SU-DHL-6 (cell line): ENCODE data around the gene ADAMTS3.
A peak's percentile ranks its signal among the peaks of the same experiment; 100 is the strongest.

Source experiments
- H2AFZ ChIP-seq: fragments of 200-600 bp; sonication (generic); 2 replicates; pipeline ENCODE4 v1.6.1; 2014; ENCODE audit warnings: low read depth, mild to moderate bottlenecking, moderate library complexity, mixed read lengths, antibody characterized with exemption, low read length; ENCODE audit not compliant: severe bottlenecking
- H3F3A ChIP-seq: fragments of 200-600 bp; shearing (Covaris generic); 2 replicates; pipeline ENCODE4 v1.6.0; 2016; ENCODE audit warnings: antibody characterized with exemption, mild to moderate bottlenecking; ENCODE audit not compliant: insufficient read depth
- H3K27ac ChIP-seq: fragments of 200-600 bp; sonication (generic); 2 replicates; pipeline ENCODE4 v1.5.1; 2016; ENCODE audit warnings: low read depth, mild to moderate bottlenecking, low read length, moderate library complexity, mixed read lengths
- H3K27me3 ChIP-seq: fragments of 200-600 bp; sonication (generic), shearing (Covaris generic); 2 replicates; pipeline ENCODE4 v1.6.0; 2014; ENCODE audit warnings: mild to moderate bottlenecking, low read length
- H3K36me3 ChIP-seq: fragments of 200-600 bp; sonication (generic); 2 replicates; pipeline ENCODE4 v1.6.1; 2014; ENCODE audit warnings: mild to moderate bottlenecking, low read length, mixed read lengths
- H3K4me2 ChIP-seq: fragments of 300-600, 200-600 bp; shearing (Covaris generic), sonication (generic); 2 replicates; pipeline ENCODE4 v1.6.0; 2014; ENCODE audit warnings: low read length, low read depth, mild to moderate bottlenecking; ENCODE audit not compliant: poor library complexity, severe bottlenecking
- H3K4me3 ChIP-seq: fragments of 200-600 bp; sonication (generic); 2 replicates; pipeline ENCODE4 v1.5.1; 2014; ENCODE audit warnings: antibody characterized with exemption, low read length, mild to moderate bottlenecking, mixed read lengths; ENCODE audit not compliant: insufficient read depth, poor library complexity, severe bottlenecking
- H3K79me2 ChIP-seq: fragments of 200-600 bp; sonication (generic); 2 replicates; pipeline ENCODE4 v1.6.1; 2014; ENCODE audit warnings: mild to moderate bottlenecking, low read length, moderate library complexity; ENCODE audit not compliant: insufficient read depth
- H3K9ac ChIP-seq: fragments of 200-600 bp; sonication (generic); 2 replicates; pipeline ENCODE4 v1.7.0; 2014; ENCODE audit warnings: mild to moderate bottlenecking, low read length
- H3K9me2 ChIP-seq: fragments of 200-600 bp; sonication (generic); replicated peaks from 2 replicates; pipeline ENCODE4 v1.6.1; 2014; ENCODE audit warnings: low read length; ENCODE audit not compliant: insufficient read depth
- H3K9me3 ChIP-seq: fragments of 200-600 bp; sonication (generic); 2 replicates; pipeline ENCODE4 v1.6.1; 2014; ENCODE audit warnings: low read length, mixed read lengths; ENCODE audit not compliant: insufficient read depth
- H4K20me1 ChIP-seq: fragments of 200-600 bp; sonication (generic); 2 replicates; pipeline ENCODE4 v1.6.1; 2014; ENCODE audit warnings: low read depth, mild to moderate bottlenecking, antibody characterized with exemption, low read length, moderate library complexity, mixed read lengths
- EZH2phosphoT487 ChIP-seq: fragments of 200-600 bp; sonication (generic), shearing (Covaris generic); conservative IDR thresholded peaks from 2 replicates; pipeline ENCODE4 v1.6.1; 2018; ENCODE audit warnings: mild to moderate bottlenecking, antibody characterized with exemption, low read length, moderate library complexity, mixed read lengths
- TF ChIP-seq, protein P1 (sequence below): fragments of 200-600 bp; sonication (generic); IDR thresholded peaks from one replicate; pipeline ENCODE4 v1.5.1; 2017; ENCODE audit warnings: antibody characterized with exemption, mild to moderate bottlenecking, low read length, moderate library complexity; ENCODE audit not compliant: insufficient read depth, poor library complexity, severe bottlenecking

The ADAMTS3 gene

GRCh38 chr4:72505314-72505744, 63.7 kb downstream of the ADAMTS3 start:
- Histone ChIP-seq H3K27ac (no peak overlapping the region), H3K9me3 (no peaks in the 10 kb centered on the region), H3F3A (no peaks in the 10 kb centered on the region), H3K79me2 (no peaks in the 10 kb centered on the region), H3K4me3 (no peak overlapping the region), H3K9ac (no peak overlapping the region), H3K9me2 (no peaks in the 10 kb centered on the region), H4K20me1 (no peaks in the 10 kb centered on the region), H2AFZ (no peak overlapping the region), H3K4me2 (no peak overlapping the region), H3K36me3 (no peaks in the 10 kb centered on the region), H3K27me3 (no peaks in the 10 kb centered on the region)
- TF ChIP-seq, protein P1, sequence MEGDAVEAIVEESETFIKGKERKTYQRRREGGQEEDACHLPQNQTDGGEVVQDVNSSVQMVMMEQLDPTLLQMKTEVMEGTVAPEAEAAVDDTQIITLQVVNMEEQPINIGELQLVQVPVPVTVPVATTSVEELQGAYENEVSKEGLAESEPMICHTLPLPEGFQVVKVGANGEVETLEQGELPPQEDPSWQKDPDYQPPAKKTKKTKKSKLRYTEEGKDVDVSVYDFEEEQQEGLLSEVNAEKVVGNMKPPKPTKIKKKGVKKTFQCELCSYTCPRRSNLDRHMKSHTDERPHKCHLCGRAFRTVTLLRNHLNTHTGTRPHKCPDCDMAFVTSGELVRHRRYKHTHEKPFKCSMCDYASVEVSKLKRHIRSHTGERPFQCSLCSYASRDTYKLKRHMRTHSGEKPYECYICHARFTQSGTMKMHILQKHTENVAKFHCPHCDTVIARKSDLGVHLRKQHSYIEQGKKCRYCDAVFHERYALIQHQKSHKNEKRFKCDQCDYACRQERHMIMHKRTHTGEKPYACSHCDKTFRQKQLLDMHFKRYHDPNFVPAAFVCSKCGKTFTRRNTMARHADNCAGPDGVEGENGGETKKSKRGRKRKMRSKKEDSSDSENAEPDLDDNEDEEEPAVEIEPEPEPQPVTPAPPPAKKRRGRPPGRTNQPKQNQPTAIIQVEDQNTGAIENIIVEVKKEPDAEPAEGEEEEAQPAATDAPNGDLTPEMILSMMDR: peak; percentile 36
- no peak for TF ChIP-seq EZH2phosphoT487

- H3K79me2 ChIP-seq: no peaks in the 10 kb centered on the region
- no peaks in the 10 kb centered on the region for H3K9me2 ChIP-seq
- no peaks in the 10 kb centered on the region for H3K9me3 ChIP-seq
- H3F3A ChIP-seq: no peaks in the 10 kb centered on the region
- H3K4me3 ChIP-seq: no peak overlapping the region
- no peak overlapping the region for H3K27ac ChIP-seq
- TF ChIP-seq EZH2phosphoT487: no peak
- TF ChIP-seq, protein P1: no peak
- H2AFZ ChIP-seq: no peak overlapping the region
- no peaks in the 10 kb centered on the region for H3K36me3 ChIP-seq
- H3K4me2 ChIP-seq: no peak overlapping the region
- no peaks in the 10 kb centered on the region for H4K20me1 ChIP-seq
- H3K27me3 ChIP-seq: no peaks in the 10 kb centered on the region
- no peak overlapping the region for H3K9ac ChIP-seq
Measured at GRCh38 chr4:72500214-72500613, 68.8 kb downstream of the ADAMTS3 start.

- Histone ChIP-seq H3K36me3 (no peaks in the 10 kb centered on the region), H3K9ac (no peak overlapping the region), H3F3A (no peaks in the 10 kb centered on the region), H3K79me2 (no peaks in the 10 kb centered on the region), H2AFZ (no peak overlapping the region), H3K9me3 (no peaks in the 10 kb centered on the region), H3K4me2 (no peak overlapping the region), H3K27me3 (no peaks in the 10 kb centered on the region), H3K9me2 (no peaks in the 10 kb centered on the region), H3K4me3 (no peak overlapping the region), H3K27ac (no peak overlapping the region), H4K20me1 (no peaks in the 10 kb centered on the region)
- no peak for TF ChIP-seq EZH2phosphoT487
- TF ChIP-seq, protein P1: no peak
Measured at GRCh38 chr4:72496119-72496518, 72.9 kb downstream of the ADAMTS3 start.
